NT2/D1 (cell line): ENCODE data around the gene ICAM3.
A peak's percentile ranks its signal among the peaks of the same experiment; 100 is the strongest.
"Not testable (repeated sequence)": the region's sequence is repeated elsewhere in the genome, so short reads cannot be mapped to it uniquely, and the experiment has no call there.

Source experiments
- DNase-seq: peaks from one replicate; pipeline ENCODE4 v3.0.0-alpha.2; 2011; ENCODE audit warnings: low read depth, low spot score
- H3K27me3 ChIP-seq: 2 replicates; pipeline ENCODE4 v1.6.0; 2011; ENCODE audit warnings: mild to moderate bottlenecking; ENCODE audit not compliant: insufficient read length, insufficient read depth
- H3K36me3 ChIP-seq: 2 replicates; pipeline ENCODE4 v1.6.1; 2011; ENCODE audit warnings: mild to moderate bottlenecking, low read length, mixed read lengths; ENCODE audit not compliant: insufficient read depth, insufficient read length
- H3K4me1 ChIP-seq: 2 replicates; pipeline ENCODE4 v1.5.1; 2011; ENCODE audit not compliant: insufficient read depth, insufficient read length
- H3K4me3 ChIP-seq: 2 replicates; pipeline ENCODE4 v1.5.1; 2011; ENCODE audit warnings: low read depth; ENCODE audit not compliant: insufficient read length
- H3K9ac ChIP-seq: 2 replicates; pipeline ENCODE4 v1.6.0; 2011; ENCODE audit warnings: low read depth; ENCODE audit not compliant: insufficient read length
- H3K9me3 ChIP-seq: 2 replicates; pipeline ENCODE4 v1.5.1; 2011; ENCODE audit warnings: mild to moderate bottlenecking, low read length; ENCODE audit not compliant: insufficient read depth
- SUZ12 ChIP-seq: IDR thresholded peaks from 2 replicates; pipeline ENCODE4 v1.6.1; 2011; ENCODE audit not compliant: insufficient read length, insufficient read depth; ENCODE audit errors: extremely low read depth
- YY1 ChIP-seq: IDR thresholded peaks from 2 replicates; pipeline ENCODE4 v1.6.1; 2011; ENCODE audit not compliant: insufficient read length, insufficient read depth
- ZNF274 ChIP-seq: IDR thresholded peaks from 2 replicates; pipeline ENCODE4 v1.6.1; 2011; ENCODE audit warnings: mild to moderate bottlenecking, low read depth, low read length

The ICAM3 gene

DNA sequence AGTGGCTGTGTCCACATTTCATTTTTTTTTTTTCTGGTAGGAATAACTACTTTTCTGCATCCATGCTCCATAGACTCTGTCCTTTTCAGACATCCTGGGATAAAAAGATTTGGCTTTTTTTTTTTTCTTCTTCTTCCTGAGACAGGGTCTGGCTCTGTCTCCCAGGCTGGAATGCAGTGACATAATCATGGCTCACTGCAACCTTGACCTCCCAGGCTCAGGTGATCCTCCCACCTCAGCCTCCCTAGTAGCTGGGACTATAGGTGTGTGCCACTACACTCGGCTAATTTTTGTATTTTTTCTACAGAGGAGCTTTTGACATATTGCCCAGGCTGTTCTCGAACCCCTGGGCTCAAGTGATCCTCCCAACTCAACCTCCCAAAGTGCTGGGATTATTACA lies 4.1 kb upstream of the ICAM3 start:
- H3K4me1 ChIP-seq: peaks cover 7% of the 10 kb centered on the region
- no peaks in the 10 kb centered on the region for H3K27me3 ChIP-seq
- no peak overlapping the region for H3K4me3 ChIP-seq
- H3K9me3 ChIP-seq: no peaks in the 10 kb centered on the region
- no peaks in the 10 kb centered on the region for H3K36me3 ChIP-seq
- no peak overlapping the region for H3K9ac ChIP-seq
- DNase-seq: no peak
- TF ChIP-seq ZNF274 (no peak), SUZ12 (no peak), YY1 (no peak)

DNA sequence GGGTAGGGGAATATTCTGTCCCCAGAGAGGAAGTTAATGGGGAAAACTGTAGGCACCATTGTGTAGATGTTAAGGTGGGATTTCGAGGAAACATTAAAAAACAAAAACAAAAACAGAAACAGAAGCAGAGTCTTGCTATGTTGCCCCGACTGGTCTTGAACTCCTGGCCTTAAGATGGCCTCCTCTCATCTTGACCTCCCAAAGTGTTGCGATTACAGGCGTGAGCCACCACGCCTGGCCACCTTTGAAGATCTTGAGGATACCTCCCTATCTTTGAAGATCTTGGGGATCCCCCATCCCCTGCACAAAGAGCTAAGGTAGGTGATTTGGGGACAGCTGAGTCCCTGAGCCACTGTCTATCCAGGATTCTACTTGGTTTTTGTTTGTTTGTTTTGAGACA lies 553 bp upstream of the ICAM3 start:
- H3K9ac ChIP-seq: no peak overlapping the region
- TF ChIP-seq YY1 (no peak), SUZ12 (no peak), ZNF274 (no peak)
- H3K27me3 ChIP-seq: peaks cover 6% of the 10 kb centered on the region
- DNase-seq: no peak
- H3K4me1 ChIP-seq: peaks cover 12% of the 10 kb centered on the region
- no peaks in the 10 kb centered on the region for H3K9me3 ChIP-seq
- H3K4me3 ChIP-seq: no peak overlapping the region
- no peaks in the 10 kb centered on the region for H3K36me3 ChIP-seq

DNA sequence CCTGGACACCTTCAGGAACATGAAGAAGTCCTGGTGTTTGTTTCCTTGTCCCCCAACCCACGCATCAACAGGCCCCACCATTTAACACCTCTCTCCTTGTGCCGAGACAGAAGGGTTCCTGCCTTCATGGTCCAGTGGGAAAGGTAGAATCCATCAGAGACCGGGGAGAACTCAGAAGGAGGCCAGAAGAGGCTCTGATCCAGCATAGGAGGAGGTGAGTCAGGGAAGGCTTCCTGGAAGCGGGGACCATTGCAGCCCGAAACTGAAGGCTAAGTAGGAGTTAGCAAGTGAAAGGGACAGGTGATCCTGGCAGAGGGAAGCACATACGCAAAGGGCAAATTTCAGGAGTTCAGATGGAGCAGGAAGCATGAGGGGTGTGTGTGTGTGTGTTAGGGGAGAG lies 484 bp downstream of the ICAM3 start:
- H3K36me3 ChIP-seq: no peaks in the 10 kb centered on the region
- no peak overlapping the region for H3K4me3 ChIP-seq
- DNase-seq: no peak
- TF ChIP-seq SUZ12 (no peak), ZNF274 (no peak), YY1 (no peak)
- no peaks in the 10 kb centered on the region for H3K9me3 ChIP-seq
- peaks cover 18% of the 10 kb centered on the region for H3K4me1 ChIP-seq
- H3K27me3 ChIP-seq: peaks cover 14% of the 10 kb centered on the region
- H3K9ac ChIP-seq: no peak overlapping the region

DNA sequence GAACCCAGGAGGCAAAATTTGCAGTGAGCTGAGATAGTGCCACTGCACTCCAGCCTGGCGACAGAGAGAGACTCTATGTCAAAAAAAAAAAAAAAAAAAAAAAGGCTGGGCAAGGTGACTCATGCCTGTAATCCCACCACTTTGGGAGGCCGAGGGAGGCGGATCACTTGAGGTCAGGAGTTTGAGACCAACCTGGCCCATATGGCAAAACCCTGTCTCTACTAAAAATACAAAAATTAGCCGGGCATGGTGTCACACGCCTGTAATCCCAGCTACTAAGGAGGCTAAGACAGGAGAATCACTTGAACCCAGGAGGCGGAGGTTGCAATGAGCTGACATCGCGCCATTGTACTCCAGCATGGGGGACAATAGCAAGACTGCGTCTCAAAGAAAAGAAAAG lies 2.7 kb downstream of the ICAM3 start:
- not testable (repeated sequence) for H3K36me3 ChIP-seq, DNase-seq, H3K9me3 ChIP-seq, H3K4me3 ChIP-seq, H3K9ac ChIP-seq
- Histone ChIP-seq H3K4me1 (peaks cover 26% of the 10 kb centered on the region), H3K27me3 (peaks cover 16% of the 10 kb centered on the region)

DNA sequence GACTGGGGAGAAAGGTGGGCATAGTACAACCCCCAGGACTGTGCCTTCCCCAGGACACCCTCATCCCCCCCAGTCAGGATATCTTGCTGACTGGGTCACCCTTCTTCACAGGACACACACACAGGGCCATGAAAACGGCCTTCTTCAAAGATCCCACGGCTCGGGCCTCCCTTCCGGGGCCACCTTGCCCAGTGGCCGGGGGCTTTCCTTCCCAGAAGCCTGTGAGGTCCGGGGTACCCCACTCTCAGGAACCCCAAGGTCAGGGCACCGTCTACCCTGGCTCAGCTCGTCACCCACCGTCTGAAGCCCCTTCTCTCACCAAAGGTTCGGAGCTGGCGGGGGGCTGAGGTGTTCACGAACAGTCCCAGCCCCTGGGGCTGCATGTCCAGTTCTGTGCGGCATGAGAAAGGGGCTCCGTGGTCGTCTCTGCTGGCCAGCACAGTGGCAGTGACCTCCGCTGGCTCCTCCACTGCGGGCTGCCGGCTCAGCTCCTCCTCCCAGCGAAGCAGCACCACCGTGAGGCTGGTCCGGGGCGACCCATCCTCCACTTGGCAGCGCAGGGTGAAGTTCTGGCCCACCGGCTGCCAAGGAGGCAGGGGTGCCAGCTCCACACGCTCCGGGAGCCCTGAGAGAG lies 4.0 kb downstream of the ICAM3 start:
- H3K4me3 ChIP-seq: peak overlapping the region; percentile 33
- peaks cover 16% of the 10 kb centered on the region for H3K36me3 ChIP-seq
- no peak for DNase-seq
- H3K4me1 ChIP-seq: peaks cover 26% of the 10 kb centered on the region
- TF ChIP-seq ZNF274 (no peak), YY1 (no peak)
- peak overlapping the region; percentile 75 for H3K9ac ChIP-seq
- no peaks in the 10 kb centered on the region for H3K9me3 ChIP-seq
- H3K27me3 ChIP-seq: peaks cover 16% of the 10 kb centered on the region

DNA sequence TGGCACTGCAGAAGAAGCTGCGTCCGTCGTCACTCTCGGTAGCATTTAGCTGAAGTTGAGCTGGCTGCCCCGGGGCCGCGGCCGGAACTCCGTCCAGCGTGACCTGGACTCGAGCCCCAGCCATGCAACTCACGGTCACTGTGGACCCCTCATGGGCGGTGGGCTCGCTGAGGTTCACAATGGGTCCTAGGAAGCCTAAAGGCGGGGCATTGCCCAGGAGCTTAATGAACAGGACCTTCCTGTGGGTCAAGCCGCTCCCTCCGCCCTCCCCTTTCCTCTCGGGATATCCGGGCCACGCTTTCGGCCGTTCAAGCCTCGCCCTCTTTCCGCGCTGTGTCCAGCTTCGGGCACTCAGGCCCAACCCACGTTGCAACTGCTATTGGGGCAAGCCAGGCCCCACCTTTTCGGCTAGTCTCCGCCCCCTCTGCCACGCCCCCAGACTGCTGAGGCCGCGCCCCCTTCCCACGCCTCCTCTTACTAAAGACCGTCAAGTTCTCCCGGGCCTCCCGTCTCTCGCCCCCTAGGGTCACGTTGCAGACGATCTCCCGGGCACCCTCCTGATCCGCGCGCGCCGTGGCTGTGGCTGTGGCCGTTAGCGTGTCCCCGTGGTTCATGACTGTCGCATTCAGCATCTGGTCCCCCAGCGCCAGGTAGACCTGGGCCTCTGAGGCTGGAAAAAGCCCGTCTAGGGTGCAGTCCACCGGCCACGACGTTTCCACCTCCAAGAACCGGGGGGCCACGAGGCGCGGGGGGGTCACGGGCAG lies 4.7 kb downstream of the ICAM3 start:
- Histone ChIP-seq H3K36me3 (peaks cover 23% of the 10 kb centered on the region), H3K9me3 (no peaks in the 10 kb centered on the region), H3K4me1 (peaks cover 29% of the 10 kb centered on the region), H3K4me3 (peak overlapping the region; percentile 98), H3K9ac (peak overlapping the region; percentile 75), H3K27me3 (peaks cover 16% of the 10 kb centered on the region)
- peak; percentile 78 for DNase-seq
- TF ChIP-seq ZNF274 (no peak), SUZ12 (no peak), YY1 (no peak)

DNA sequence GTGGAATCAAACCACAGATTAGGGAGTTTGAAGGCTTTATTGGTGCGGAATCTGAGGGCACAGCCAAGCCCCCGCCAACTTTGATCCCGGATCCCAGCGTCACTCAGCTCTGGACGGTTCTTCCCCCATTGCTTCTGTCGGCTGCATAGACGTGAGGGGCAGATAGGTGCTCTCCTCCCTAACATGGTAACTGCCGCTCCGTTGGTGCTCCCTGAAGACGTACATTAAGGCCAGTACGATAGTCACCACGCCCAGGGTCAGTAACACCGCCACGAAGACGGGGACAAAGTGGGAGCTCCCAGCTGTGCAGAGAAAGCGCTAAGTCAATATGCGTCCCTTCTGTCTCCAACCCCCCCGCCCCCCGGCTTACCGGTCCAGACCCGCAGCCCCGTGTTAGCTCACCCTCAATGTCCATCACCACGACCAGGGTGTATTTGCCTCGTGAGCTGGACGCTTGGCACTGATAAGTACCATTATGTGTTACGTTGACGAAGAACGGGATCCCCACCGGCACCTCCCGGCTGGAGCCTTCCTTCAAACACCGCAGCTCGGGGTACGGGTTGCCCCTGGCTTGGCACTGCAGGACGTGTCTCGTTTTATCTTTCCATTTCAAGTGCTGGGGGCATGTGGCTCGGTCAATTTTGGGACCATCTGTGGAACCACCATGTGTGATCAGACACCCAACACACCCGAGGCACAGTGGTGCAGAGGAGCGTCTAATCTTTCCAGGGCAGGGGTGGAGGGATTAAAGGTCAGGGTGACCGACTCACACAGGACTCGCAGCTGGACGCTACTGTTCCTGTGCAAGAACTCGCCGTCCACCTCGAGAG lies 5.5 kb downstream of the ICAM3 start:
- TF ChIP-seq SUZ12: no peak
- TF ChIP-seq ZNF274: no peak
- TF ChIP-seq YY1: no peak
- no peak for DNase-seq
- peak overlapping the region; percentile 98 for H3K4me3 ChIP-seq

More for the DNA sequence above, 5.5 kb downstream of the ICAM3 start:
- H3K27me3 ChIP-seq: peaks cover 16% of the 10 kb centered on the region
- peaks cover 23% of the 10 kb centered on the region for H3K4me1 ChIP-seq
- H3K9me3 ChIP-seq: no peaks in the 10 kb centered on the region
- H3K9ac ChIP-seq: peak overlapping the region; percentile 70
- peaks cover 31% of the 10 kb centered on the region for H3K36me3 ChIP-seq
